GM12878 (cell line): ENCODE results near the gene CLIC6. TPM values are rescaled to one million over a fixed set of nuclear protein-coding genes. Genes with fewer than 3 reads are reported as not detected.

Experiments used
- ATAC-seq: fragments of 200-7000 bp; cut with Tn5 transposase; 3 replicates; pipeline ENCODE4 v1.9.1; 2020; ENCODE audit warnings: mild to moderate bottlenecking, moderate library complexity
- BruUV-seq: library from RNA; stranded (reverse); fragments of 400-500 nt; replicated peaks from 2 replicates; lab custom pipeline; 2021; lab: Mats Ljungman, UMichigan
- CTCF ChIA-PET: fragments of 300-600 bp; sonication (Branson Sonifier 250); formaldehyde crosslinking; extraction: SDS; loops from one replicate; lab custom pipeline; 2021; ENCODE audit warnings: inconsistent platforms; lab: Yijun Ruan, JAX
- POLR2A ChIA-PET: fragments of 350-600 bp; formaldehyde crosslinking; extraction: SDS; loops from one replicate; lab custom pipeline; 2021; ENCODE audit warnings: inconsistent platforms; lab: Charles Lee
- RAD21 ChIA-PET: fragments of 300-600 bp; sonication (Branson Sonifier 250); formaldehyde crosslinking; loops from one replicate; lab custom pipeline; 2023; ENCODE audit warnings: antibody characterized with exemption; ENCODE audit not compliant: unreplicated experiment; lab: Charles Lee
- SMC1A ChIA-PET: fragments of 300-600 bp; sonication (Branson Sonifier 250); formaldehyde crosslinking; loops from one replicate; lab custom pipeline; 2023; ENCODE audit not compliant: unreplicated experiment, uncharacterized antibody; lab: Charles Lee
- DNase-seq: peaks from one replicate; pipeline ENCODE4 v3.0.0-alpha.2; 2011; ENCODE audit warnings: low read depth, low spot score
- FAIRE-seq: peaks from 3 replicates; lab custom pipeline; 2011; peaks lifted over from hg19 to GRCh38; lab: Jason Lieb, UNC
- H2AFZ ChIP-seq: 2 replicates; pipeline ENCODE4 v1.6.0; 2011; ENCODE audit warnings: low read depth, low read length, control low read depth; ENCODE audit not compliant: control insufficient read depth
- H3K27ac ChIP-seq: 2 replicates; pipeline ENCODE4 v1.5.1; 2011; ENCODE audit warnings: control low read depth; ENCODE audit not compliant: control insufficient read depth, insufficient read depth
- H3K27me3 ChIP-seq, 2 experiments: replicated peaks in 1 of 2; 2 replicates each; pipeline versions ENCODE4 v1.6.0 to v1.6.1; 2011; ENCODE audit warnings: low read length in 1 of 2; ENCODE audit not compliant: control insufficient read depth in 2 of 2, insufficient read depth in 2 of 2
- H3K36me3 ChIP-seq, 2 experiments: 2 replicates each; pipeline ENCODE4 v1.5.1; 2011; ENCODE audit warnings: low read length in 1 of 2; ENCODE audit not compliant: control insufficient read depth in 2 of 2, insufficient read depth in 2 of 2
- H3K4me1 ChIP-seq: 2 replicates; pipeline ENCODE4 v1.6.1; 2011; ENCODE audit warnings: mild to moderate bottlenecking, low read length, moderate library complexity, mixed read lengths; ENCODE audit not compliant: control insufficient read depth, insufficient read depth
- H3K4me2 ChIP-seq: 2 replicates; pipeline ENCODE4 v1.6.0; 2011; ENCODE audit warnings: control low read depth; ENCODE audit not compliant: control insufficient read depth, insufficient read depth
- H3K4me3 ChIP-seq: fragments of 200-600 bp; sonication (generic); 2 replicates; pipeline ENCODE4 v1.5.1; 2016
- H3K79me2 ChIP-seq: 2 replicates; pipeline ENCODE4 v1.6.0; 2011; ENCODE audit warnings: low read length; ENCODE audit not compliant: control insufficient read depth, insufficient read depth
- H3K9ac ChIP-seq: 2 replicates; pipeline ENCODE4 v1.8.0; 2011; ENCODE audit warnings: low read length, control low read depth, mixed read lengths; ENCODE audit not compliant: control insufficient read depth, insufficient read depth
- H3K9me3 ChIP-seq: replicated peaks from 3 replicates; pipeline ENCODE4 v1.5.1; 2011; ENCODE audit warnings: mild to moderate bottlenecking, low read length; ENCODE audit not compliant: control insufficient read depth, insufficient read depth
- H4K20me1 ChIP-seq: 2 replicates; pipeline ENCODE4 v1.6.0; 2011; ENCODE audit not compliant: control insufficient read depth, insufficient read depth
- BMI1 ChIP-seq: fragments of 450-650 bp; IDR thresholded peaks from 2 replicates; pipeline ENCODE4 v1.6.1; 2016; ENCODE audit warnings: mild to moderate bottlenecking, moderate library complexity, borderline replicate concordance
- CEBPZ ChIP-seq: fragments of 150-350 bp; IDR thresholded peaks from 2 replicates; pipeline ENCODE4 v1.6.1; 2016; ENCODE audit warnings: low read depth, low read length
- HDAC6 ChIP-seq: fragments of 200-600 bp; sonication (generic); IDR thresholded peaks from one replicate; pipeline ENCODE4 v1.8.0; 2017; ENCODE audit warnings: antibody characterized with exemption; ENCODE audit not compliant: unreplicated experiment
- IRF4 ChIP-seq: IDR thresholded peaks from 2 replicates; pipeline ENCODE4 v1.6.1; 2011; ENCODE audit warnings: low read depth, low read length
- KDM1A ChIP-seq: fragments of 200-600 bp; sonication (generic); IDR thresholded peaks from 2 replicates; pipeline ENCODE4 v1.6.1; 2016; ENCODE audit warnings: borderline replicate concordance
- MLLT1 ChIP-seq: fragments of 450-650 bp; IDR thresholded peaks from 2 replicates; pipeline ENCODE4 v1.6.1; 2016; ENCODE audit warnings: mild to moderate bottlenecking
- MXI1 ChIP-seq: fragments of 150-350 bp; IDR thresholded peaks from 2 replicates; pipeline ENCODE4 v1.6.1; 2011; ENCODE audit warnings: low read depth, mild to moderate bottlenecking, inconsistent platforms, low read length, improper control_type of control experiment
- NBN ChIP-seq: fragments of 450-650 bp; IDR thresholded peaks from 2 replicates; pipeline ENCODE4 v1.6.1; 2016
- NR2C1 ChIP-seq: fragments of 450-650 bp; IDR thresholded peaks from 2 replicates; pipeline ENCODE4 v1.6.1; 2017; ENCODE audit warnings: antibody characterized with exemption, mild to moderate bottlenecking, moderate library complexity
- NR2F1 ChIP-seq: fragments of 450-650 bp; conservative IDR thresholded peaks from 2 replicates; pipeline ENCODE4 v1.6.1; 2017; ENCODE audit warnings: mild to moderate bottlenecking
- PAX8 ChIP-seq: fragments of 450-650 bp; IDR thresholded peaks from 2 replicates; pipeline ENCODE4 v1.6.1; 2017; ENCODE audit warnings: mild to moderate bottlenecking, moderate library complexity
- POLR2A ChIP-seq: IDR thresholded peaks from 2 replicates; pipeline ENCODE4 v1.6.1; 2011; ENCODE audit warnings: low read depth, mild to moderate bottlenecking, low read length
- SKIL ChIP-seq: fragments of 450-650 bp; IDR thresholded peaks from 2 replicates; pipeline ENCODE4 v1.6.1; 2017; ENCODE audit warnings: mild to moderate bottlenecking, low read depth, inconsistent platforms; ENCODE audit not compliant: poor library complexity, severe bottlenecking
- SMAD1 ChIP-seq: fragments of 450-650 bp; IDR thresholded peaks from 2 replicates; pipeline ENCODE4 v1.6.1; 2018; ENCODE audit warnings: mild to moderate bottlenecking, low read depth; ENCODE audit not compliant: partially characterized antibody
- STAT3 ChIP-seq: IDR thresholded peaks from 2 replicates; pipeline ENCODE4 v1.6.1; 2011; ENCODE audit warnings: low read depth, low read length, improper control_type of control experiment
- WGBS: methylation state at CpG from one replicate; pipeline ENCODE4 v1.1.6; 2016; ENCODE audit warnings: low lambda C conversion rate; ENCODE audit not compliant: insufficient replicate concordance, insufficient coverage; ENCODE audit errors: missing lambda C conversion rate; 5-methylcytosine and 5-hydroxymethylcytosine counted together
- in situ Hi-C: fragments of 300-500 bp; cut with MboI; formaldehyde crosslinking; loops from 9 replicates; pipeline ENCODE4 v1.14.3; 2018; ENCODE audit warnings: mixed read lengths
- intact Hi-C: fragments of 100-400 bp; cut with micrococcal nuclease; formaldehyde crosslinking; loops from one replicate; pipeline ENCODE4 v1.14.2; 2022; ENCODE audit not compliant: unreplicated experiment
- polyA plus RNA-seq, 11 experiments: library from polyadenylated mRNA; depleted of rRNA in 4 of 11; unstranded in 6 of 11; stranded (reverse) in 5 of 11; fragments of >200 nt; fragmentation: Nextera tagmentation in 4 of 11; fragmentation: Illumina TruSeq in 1 of 11; extraction: Ambion mirVana in 4 of 11; extraction: Trizol in 1 of 11; gene quantifications; 1 replicate in 1 of 11; 2 replicates in 10 of 11; pipeline versions ENCODE4 v1.2.1 to v1.2.3, GENCODE V29; 2011 to 2016; ENCODE audit warnings: inconsistent platforms in 2 of 11, missing spikeins in 2 of 11, low read depth in 1 of 11
- total RNA-seq, 4 experiments: library from RNA; depleted of rRNA in 3 of 4; stranded (reverse); fragments of >200 nt in 3 of 4; fragmentation: Illumina TruSeq in 1 of 4; extraction: Trizol in 1 of 4; gene quantifications; 2 replicates each; pipeline versions ENCODE4 v1.2.1 to v1.2.3, GENCODE V29; 2013 to 2021

The CLIC6 gene
- total and polyA plus RNA-seq, 10 of the 15 experiments (the other 5 are each of a cell fraction or from before 2014, with no cell fraction given), result 5.7 to 34.1 (median 11.2) TPM

- no peak for TF ChIP-seq SKIL
- no peak for TF ChIP-seq POLR2A
- no peak for TF ChIP-seq HDAC6
- TF ChIP-seq NBN, result no peak
Observed at GRCh38 chr21:34687745-34688144, 19.0 kb downstream of the CLIC6 start (continued).

GRCh38 chr21:34688145-34688544, 19.4 kb downstream of the CLIC6 start:
- CTCF ChIA-PET, result interaction anchor here (2.0 kb wide), 1 partner anchor 17 kb away, joined by 4 read pairs; no protein-coding TSS in a partner anchor
- Histone ChIP-seq H3K4me1 (peaks cover 12% of the 10 kb centered on the region), H3K9ac (no peak overlapping the region), H3K79me2 (no peaks in the 10 kb centered on the region; the same call in 1 of the 2 replicates), H3K27ac (no peak overlapping the region), H3K27me3 (no peaks in the 10 kb centered on the region), H3K4me3 (no peak overlapping the region), H4K20me1 (no peaks in the 10 kb centered on the region), H2AFZ (no peak overlapping the region), H3K9me3 (no peaks in the 10 kb centered on the region; the same call in 2 of the 3 replicates), H3K4me2 (no peak overlapping the region), H3K36me3 (peaks cover 0 to 3% of the 10 kb centered on the region in 2 experiments; a peak in 1 of 4 replicates)
- DNase-seq (no peak), ATAC-seq (no peak), FAIRE-seq (no peak)
- no TSS peak for BruUV-seq
- in situ Hi-C loops (no loop called here), intact Hi-C loops (no loop called here)
- WGBS, result 79% methylated on average over 16 of the region's 16 CpGs
- SMC1A ChIA-PET, result no interaction called here
- POLR2A ChIA-PET, result no interaction called here
- RAD21 ChIA-PET, result interaction anchor here (1.3 kb wide), 1 partner anchor 1152 kb away, joined by 3 read pairs; no protein-coding TSS in a partner anchor
- TF ChIP-seq SMAD1 (no peak), CEBPZ (no peak), SKIL (no peak), BMI1 (no peak), NR2F1 (no peak), HDAC6 (no peak), NR2C1 (no peak), STAT3 (no peak), KDM1A (no peak), MLLT1 (no peak), PAX8 (no peak), MXI1 (no peak), IRF4 (no peak)
